Spleen (tissue), 7 donors: ENCODE results near the gene AKT1.

Experiments used
- CTCF ChIP-seq, 11 experiments: fragments of 200-600 bp in 7 of 11; fragments of 450-650 bp in 4 of 11; sonication (generic) in 4 of 11; IDR thresholded peaks in 8 of 11; conservative IDR thresholded peaks in 3 of 11; 1 replicate in 7 of 11; 2 replicates in 4 of 11; pipeline versions ENCODE4 v1.4.0 to v1.8.0; 2016 to 2021; ENCODE audit warnings: antibody characterized with exemption in 11 of 11, inconsistent platforms in 4 of 11, mild to moderate bottlenecking in 1 of 11
- POLR2A ChIP-seq, 3 donors: fragments of 450-650 bp; IDR thresholded peaks; one replicate each; pipeline ENCODE4 v1.5.1; 2017; ENCODE audit warnings: antibody characterized with exemption in 3 of 3, mild to moderate bottlenecking in 1 of 3
- POLR2AphosphoS5 ChIP-seq, 3 donors: sonication (generic); formaldehyde crosslinking; IDR thresholded peaks; one replicate each; pipeline ENCODE4 v1.5.1; 2017; ENCODE audit warnings: antibody characterized with exemption in 3 of 3
- donor health status: DM: no; HTN: no; CAD: no; lungs with moderate emphysema.
- donor health status: DM: no; HTN: no; CAD: no.
- donor health status: DM: no; HTN: no; CAD: no.

- TF ChIP-seq POLR2AphosphoS5 (IDR thresholded peaks at IDR 0.05): peak; percentile 6 to 76 (median 31)
- TF ChIP-seq CTCF (IDR thresholded peaks at IDR 0.05 in 8 of 11, conservative IDR thresholded peaks at IDR 0.05 in 3 of 11): peak; percentile 75 to 99 (median 95)
- TF ChIP-seq POLR2A (IDR thresholded peaks at IDR 0.05): no peak
Observed at GRCh38 chr14:104723651-104724406, 71.7 kb downstream of the AKT1 start, which contains the start of gene ADSS1.
